Skeletal muscle cell (primary cell): ENCODE measurements around the gene GRK3.

Source experiments
- DNase-seq: peaks from one replicate; pipeline ENCODE4 v3.0.0-alpha.2; 2010; ENCODE audit warnings: low read depth
- H3K4me3 ChIP-seq: 2 replicates; pipeline ENCODE4 v1.5.1; 2011; ENCODE audit warnings: low read depth, mild to moderate bottlenecking, control low read depth, low read length, moderate library complexity

GRK3 gene

GRCh38 chr22:25764270-25765015 lies 200.0 kb downstream of the GRK3 start:
- DNase-seq = no peak
- no peak overlapping the region for H3K4me3 ChIP-seq

- no peak for DNase-seq
Observed at GRCh38 chr22:25765016-25765367, 200.5 kb downstream of the GRK3 start.

GRCh38 chr22:25765801-25766200 lies 201.3 kb downstream of the GRK3 start:
- H3K4me3 ChIP-seq = no peak overlapping the region
- DNase-seq = no peak

More at GRCh38 chr22:25765016-25765367, 200.5 kb downstream of the GRK3 start:
- H3K4me3 ChIP-seq = no peak overlapping the region

GRCh38 chr22:25766418-25766817 lies 201.9 kb downstream of the GRK3 start:
- DNase-seq = no peak
- no peak overlapping the region for H3K4me3 ChIP-seq

GRCh38 chr22:25770333-25770732 lies 205.9 kb downstream of the GRK3 start:
- no peak for DNase-seq
- no peak overlapping the region for H3K4me3 ChIP-seq

GRCh38 chr22:25772288-25772687 lies 207.8 kb downstream of the GRK3 start:
- no peak overlapping the region for H3K4me3 ChIP-seq
- DNase-seq = no peak

GRCh38 chr22:25774575-25775026 lies 210.1 kb downstream of the GRK3 start:
- H3K4me3 ChIP-seq = no peak overlapping the region
- no peak for DNase-seq

- DNase-seq = no peak
- H3K4me3 ChIP-seq = no peak overlapping the region
Observed at GRCh38 chr22:25775531-25775930, 211.1 kb downstream of the GRK3 start.

GRCh38 chr22:25777411-25777810 lies 212.9 kb downstream of the GRK3 start:
- H3K4me3 ChIP-seq = no peak overlapping the region
- DNase-seq = no peak

- no peak overlapping the region for H3K4me3 ChIP-seq
- no peak for DNase-seq
Observed at GRCh38 chr22:25777870-25778269, 213.4 kb downstream of the GRK3 start.
